GM18858 (cell line): ENCODE measurements around the gene KRTAP3-2.

ENCODE experiments used
- ATAC-seq: cut with Tn5 transposase; IDR thresholded peaks from one replicate; pipeline ENCODE4 v1.9.1; 2021; ENCODE audit not compliant: unreplicated experiment

KRTAP3-2 gene

GRCh38 chr17:40974366-40974765 is 25.3 kb downstream of the KRTAP3-2 start:
- no peak for ATAC-seq

- ATAC-seq: no peak
Measured at GRCh38 chr17:40967582-40967981, 32.1 kb downstream of the KRTAP3-2 start.

GRCh38 chr17:40966848-40967247 is 32.9 kb downstream of the KRTAP3-2 start, which contains the start of gene KRT39:
Gene KRT39, minus strand, starts transcription at chr17:40966948. Its CDS starts 92 bp downstream, at chr17:40966856.
- no peak for ATAC-seq

GRCh38 chr17:40963838-40964237 is 35.9 kb downstream of the KRTAP3-2 start:
- no peak for ATAC-seq

GRCh38 chr17:40962059-40962561 is 37.6 kb downstream of the KRTAP3-2 start:
- no peak for ATAC-seq

- no peak for ATAC-seq
Measured at GRCh38 chr17:40961591-40961990, 38.1 kb downstream of the KRTAP3-2 start.

GRCh38 chr17:40960144-40960543 is 39.6 kb downstream of the KRTAP3-2 start:
- ATAC-seq: no peak

- ATAC-seq: no peak
Measured at GRCh38 chr17:40958086-40958953, 41.4 kb downstream of the KRTAP3-2 start.

GRCh38 chr17:40956401-40957254 is 43.1 kb downstream of the KRTAP3-2 start:
- ATAC-seq: no peak

GRCh38 chr17:40953881-40954280 is 45.8 kb downstream of the KRTAP3-2 start:
- no peak for ATAC-seq

- no peak for ATAC-seq
Measured at GRCh38 chr17:40952661-40953060, 47.0 kb downstream of the KRTAP3-2 start.

- ATAC-seq: no peak
Measured at GRCh38 chr17:40952154-40952553, 47.6 kb downstream of the KRTAP3-2 start.

- ATAC-seq: no peak
Measured at GRCh38 chr17:40951011-40951622, 48.6 kb downstream of the KRTAP3-2 start.

- ATAC-seq: no peak
Measured at GRCh38 chr17:40950176-40950575, 49.5 kb downstream of the KRTAP3-2 start.

GRCh38 chr17:40949418-40949817 is 50.3 kb downstream of the KRTAP3-2 start:
- no peak for ATAC-seq
